ENCODE results near the gene UQCRQ.

GRCh38 chr5:132838516-132839282 lies 27.7 kb upstream of the UQCRQ start:
- TF ChIP-seq CTCF (IDR thresholded peaks at IDR 0.05) (no peak), POLR2A (IDR thresholded peaks at IDR 0.05) (no peak)

Data from heart left ventricle (tissue), 13 donors.